GM19452 (cell line): Measurements from ENCODE around the gene NUDT16.
A peak's percentile ranks its signal among the peaks of the same experiment; 100 is the strongest.

ENCODE experiments used
- ATAC-seq: cut with Tn5 transposase; IDR thresholded peaks from one replicate; pipeline ENCODE4 v1.9.1; 2021; ENCODE audit not compliant: unreplicated experiment

Gene NUDT16

DNA sequence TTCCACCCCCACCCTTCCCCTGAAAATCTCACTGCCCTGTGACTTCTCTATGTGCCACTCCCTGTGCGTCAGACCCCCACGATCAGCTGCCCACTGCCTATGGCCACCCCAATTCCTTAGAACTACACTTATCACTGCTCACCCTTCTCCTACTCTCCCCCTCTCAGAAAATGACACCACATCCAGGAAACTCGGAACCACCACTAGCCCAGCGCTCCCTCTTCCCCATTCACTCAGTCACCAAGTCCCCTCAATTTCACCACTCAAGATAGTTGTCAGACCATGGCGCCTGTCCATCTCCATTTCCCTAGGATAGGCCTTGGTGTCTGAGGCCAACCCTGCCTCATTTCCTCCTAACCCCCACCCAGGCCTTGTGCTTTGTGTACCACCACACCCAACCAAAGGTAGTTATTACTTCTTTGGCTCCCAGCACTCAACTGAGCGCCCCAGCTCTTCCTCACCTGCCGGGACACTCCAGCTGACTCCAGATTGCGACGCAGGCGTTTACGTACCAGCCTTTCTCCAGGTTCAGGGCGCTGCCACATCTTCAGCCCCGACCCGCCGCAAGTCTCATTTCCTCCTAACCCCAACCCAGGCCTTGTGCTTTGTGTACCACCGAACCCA lies 641 bp upstream of the NUDT16 start:
- peak; percentile 15 for ATAC-seq

DNA sequence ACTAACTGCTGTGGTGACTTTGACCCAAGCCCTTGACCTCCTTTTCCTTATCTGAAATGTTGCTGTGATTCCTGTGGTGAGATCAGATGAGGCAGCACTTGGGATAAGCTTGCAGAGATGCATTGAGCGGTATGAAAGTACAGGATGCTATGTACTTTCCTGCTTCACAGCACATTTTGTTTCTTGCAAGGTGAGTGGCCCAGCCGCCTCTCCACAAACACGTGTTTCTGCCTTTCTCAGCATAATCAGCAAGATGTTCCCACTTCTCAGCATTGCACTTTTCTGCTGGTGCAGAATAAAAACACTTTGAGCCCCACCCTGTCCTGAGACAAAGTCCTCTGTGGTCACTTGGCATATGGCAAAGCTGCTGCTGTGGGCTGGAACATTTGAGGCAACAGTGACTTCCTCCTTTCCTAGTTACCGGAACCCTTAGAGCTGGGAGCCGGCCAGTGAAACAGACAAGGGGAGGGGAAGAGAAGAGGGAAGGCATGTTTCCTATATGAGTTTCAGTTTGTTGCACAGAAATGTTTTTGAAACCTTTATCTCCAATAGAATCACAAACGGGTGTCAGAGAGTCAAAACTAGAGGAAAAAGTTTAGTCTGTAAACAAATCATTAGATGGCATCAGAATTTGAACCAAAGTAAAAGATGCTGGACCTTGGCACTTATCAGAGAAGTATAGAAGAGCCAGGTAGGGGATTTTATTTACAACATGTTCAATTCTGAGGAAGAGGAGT lies 5.0 kb downstream of the NUDT16 start:
- no peak for ATAC-seq

DNA sequence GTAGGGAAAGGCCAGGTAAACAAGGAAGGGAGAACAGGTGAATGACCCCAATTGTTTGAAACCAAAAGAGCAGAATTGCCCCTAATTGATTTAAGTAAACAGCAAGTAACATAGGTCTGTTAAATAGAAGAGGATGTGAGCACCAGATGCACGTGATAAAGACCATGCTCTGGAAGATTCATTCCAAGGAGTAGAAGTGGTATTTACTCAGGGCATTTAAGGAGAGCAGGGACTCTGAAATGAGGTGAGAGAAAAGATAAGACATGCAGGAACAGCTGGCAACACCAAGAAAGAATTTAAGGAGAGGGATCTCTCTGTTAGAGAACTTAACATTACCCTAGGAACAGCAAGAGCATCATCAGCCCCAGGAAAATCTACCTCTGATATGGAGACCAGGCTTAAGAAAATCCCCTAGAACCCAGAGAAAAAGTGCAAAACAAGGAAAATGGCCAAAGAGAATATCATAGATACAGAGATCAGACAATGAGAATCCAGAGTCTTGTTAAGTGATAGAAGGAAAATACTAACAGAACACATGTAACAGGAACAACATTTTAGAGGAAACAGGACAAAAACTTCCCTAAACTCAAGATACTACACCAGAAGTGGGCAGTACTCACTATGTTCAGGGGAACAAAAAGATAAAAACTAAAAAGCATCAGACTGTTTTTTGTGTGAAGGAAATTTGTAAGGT lies 6.4 kb downstream of the NUDT16 start:
- ATAC-seq: no peak

DNA sequence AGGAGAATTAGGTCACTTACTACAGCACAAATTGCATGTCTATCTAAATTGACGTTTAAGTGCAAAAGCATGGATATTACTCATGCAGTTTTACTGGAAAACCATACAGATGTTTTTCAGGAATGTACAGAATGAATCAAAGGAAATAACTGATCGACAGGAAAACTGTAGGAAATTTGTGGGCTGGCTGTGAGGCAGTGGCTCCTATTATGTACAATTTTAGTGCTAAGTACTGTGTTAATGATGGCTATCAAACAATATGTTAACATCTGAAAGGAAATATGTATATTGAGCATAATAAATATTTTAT lies 6.9 kb downstream of the NUDT16 start:
- ATAC-seq: no peak

DNA sequence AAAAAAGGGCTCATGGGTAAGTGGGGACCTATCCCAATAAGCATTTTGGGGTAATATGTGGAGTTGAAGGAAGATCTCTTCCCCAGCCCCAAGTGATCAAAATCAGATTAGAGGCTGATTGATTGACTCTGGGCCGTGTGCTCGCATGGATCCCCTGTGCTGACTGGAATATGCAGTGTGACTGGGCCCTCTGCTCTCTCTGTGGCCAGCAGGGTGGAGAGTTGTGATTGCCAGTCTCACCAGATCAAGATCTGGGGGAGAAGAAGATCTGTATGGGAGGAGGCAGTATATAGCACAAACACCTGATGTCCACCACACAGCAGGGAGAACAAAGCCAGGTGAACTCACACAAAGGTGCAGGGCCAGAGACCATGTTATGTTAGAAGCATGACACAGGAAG lies 8.8 kb downstream of the NUDT16 start:
- ATAC-seq: no peak

DNA sequence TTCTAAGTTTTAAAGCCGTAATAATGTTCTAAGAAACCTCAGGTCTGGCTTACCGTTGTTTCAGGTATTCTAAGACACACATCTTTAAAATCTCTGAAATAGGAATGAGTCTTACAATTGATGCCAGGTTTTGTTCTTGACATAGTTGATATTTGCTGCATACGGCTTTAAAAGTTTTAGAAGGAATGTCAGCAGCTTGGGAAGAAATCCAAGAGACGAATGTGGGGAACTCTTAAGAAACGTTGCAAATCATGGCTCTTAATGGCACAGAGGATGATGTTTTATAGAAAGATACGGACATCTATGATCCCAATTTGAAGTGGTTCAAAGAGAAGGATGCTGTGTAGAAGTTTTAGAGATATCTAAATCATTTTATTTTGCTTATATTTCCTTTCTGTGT lies 11.5 kb downstream of the NUDT16 start:
- no peak for ATAC-seq

DNA sequence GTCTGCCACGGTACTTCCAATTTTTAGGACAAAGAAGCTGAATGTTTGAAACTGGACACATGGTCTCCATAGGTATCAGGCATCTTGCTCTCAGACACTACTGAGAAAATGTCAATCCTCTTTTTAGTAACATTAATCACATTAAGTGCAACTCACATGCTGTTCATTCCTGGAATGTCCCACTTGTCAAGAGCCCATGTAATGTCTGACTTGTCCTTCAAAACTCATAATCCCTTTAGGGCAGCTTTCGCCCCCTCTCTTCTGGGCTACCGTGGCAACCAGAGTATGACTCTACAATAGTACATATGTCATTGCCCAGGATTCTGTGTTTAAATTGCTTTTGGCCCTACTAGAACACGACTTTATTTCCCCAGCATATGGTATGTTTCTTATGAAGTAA lies 12.3 kb downstream of the NUDT16 start:
- no peak for ATAC-seq

DNA sequence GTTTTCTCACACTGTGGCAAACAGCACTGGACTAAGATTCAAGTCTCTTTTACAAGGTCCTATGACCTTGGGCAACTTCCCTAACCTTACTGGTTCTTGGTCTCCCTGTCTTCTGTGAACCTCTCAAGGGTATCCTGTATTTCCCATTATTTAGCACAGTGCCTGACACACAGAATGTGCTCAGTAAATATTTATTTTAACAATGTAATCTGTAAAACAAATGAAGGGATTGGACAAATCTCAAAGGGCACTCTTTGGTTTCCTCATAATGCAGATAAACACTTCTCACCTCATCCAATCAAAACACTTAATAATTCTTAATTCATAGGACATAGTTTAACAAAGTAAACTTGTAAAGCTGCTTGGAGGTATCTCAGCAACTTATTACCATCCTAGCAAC lies 12.8 kb downstream of the NUDT16 start:
- no peak for ATAC-seq

DNA sequence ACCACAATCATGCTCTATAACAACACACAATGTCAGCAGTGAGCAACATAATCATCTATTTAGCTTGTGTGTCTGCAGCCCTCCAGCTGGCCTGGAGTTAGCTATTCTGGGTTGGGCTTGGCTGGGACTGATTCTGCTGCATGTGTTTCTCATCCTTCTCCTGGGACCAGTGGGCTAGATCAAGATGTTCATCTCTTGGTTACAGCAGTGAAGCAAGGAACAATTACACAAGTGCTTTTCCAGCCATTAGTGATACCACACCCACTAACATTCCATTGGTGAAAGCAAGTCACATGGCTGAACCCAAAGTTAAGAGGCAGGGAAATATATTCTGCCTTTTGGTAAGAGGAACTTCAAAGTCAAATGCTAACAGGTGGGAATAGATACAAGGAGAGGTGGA lies 14.6 kb downstream of the NUDT16 start:
- ATAC-seq: no peak

DNA sequence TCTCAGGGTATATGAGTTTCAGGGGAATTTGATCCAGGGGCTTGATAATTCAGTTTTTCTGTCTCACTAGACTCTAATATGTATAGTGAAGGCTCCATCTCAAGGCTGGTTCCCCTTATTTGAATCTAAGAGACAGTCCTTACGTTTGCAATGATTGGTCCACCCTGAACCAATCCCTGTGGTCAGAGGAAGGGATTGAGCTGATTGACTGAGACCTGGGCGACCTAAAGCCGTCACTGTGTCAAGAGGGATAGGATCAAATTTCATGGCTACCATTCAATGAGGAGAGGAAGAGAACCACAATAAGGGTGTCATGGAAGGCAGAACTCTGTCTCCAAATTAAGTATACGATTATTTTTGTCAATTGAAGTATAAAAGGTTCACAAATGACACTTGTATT lies 16.3 kb downstream of the NUDT16 start:
- ATAC-seq: no peak

DNA sequence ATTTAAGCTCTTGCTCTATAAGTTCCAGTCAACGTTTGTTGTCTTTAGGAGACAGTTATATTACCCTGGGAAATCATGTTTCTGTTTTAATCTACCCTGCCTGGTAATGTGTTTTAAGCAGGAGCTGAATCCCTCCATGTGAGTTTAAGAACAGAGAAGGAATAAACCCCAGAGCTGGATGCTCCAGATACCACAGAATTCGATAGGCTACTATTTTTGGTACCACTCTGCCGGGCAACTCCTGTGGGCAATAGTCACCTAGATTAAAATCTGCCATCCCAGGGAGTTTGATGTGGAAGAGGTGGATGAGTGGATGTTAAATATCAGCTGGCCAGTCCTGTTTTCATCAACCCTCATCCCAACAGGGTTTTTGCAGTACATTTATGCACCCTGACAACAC lies 20.4 kb downstream of the NUDT16 start:
- no peak for ATAC-seq

DNA sequence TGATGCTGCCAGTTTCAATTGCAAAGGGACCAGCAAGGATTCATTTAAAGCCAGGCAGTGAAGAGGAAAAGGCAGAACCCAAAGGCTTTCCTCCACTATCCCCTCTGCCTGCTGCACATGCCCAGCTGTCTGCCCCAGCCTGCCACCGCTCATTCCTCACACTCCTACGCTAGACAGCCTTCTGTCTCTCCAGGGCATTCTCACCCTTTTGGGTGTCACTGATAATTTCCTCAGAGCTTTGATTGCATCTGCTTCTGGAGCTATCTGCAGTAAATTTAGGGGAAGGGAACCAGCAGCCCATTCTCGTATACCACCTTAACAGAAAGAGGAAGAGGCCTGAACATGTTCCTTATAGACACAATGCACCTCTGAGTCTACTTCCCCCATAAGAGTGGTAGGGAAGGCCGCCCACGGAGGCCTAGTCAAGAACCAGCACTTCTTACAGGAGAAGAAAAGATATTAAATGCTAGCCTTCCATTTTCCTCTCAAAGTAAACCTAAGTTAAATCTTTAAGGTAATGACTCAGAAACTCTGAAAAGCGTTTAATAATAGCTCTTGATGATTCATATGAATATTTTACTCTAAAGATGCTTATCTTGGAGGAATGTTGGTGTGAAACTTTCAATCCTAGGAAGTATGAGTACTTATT lies 20.9 kb downstream of the NUDT16 start:
- ATAC-seq: no peak

DNA sequence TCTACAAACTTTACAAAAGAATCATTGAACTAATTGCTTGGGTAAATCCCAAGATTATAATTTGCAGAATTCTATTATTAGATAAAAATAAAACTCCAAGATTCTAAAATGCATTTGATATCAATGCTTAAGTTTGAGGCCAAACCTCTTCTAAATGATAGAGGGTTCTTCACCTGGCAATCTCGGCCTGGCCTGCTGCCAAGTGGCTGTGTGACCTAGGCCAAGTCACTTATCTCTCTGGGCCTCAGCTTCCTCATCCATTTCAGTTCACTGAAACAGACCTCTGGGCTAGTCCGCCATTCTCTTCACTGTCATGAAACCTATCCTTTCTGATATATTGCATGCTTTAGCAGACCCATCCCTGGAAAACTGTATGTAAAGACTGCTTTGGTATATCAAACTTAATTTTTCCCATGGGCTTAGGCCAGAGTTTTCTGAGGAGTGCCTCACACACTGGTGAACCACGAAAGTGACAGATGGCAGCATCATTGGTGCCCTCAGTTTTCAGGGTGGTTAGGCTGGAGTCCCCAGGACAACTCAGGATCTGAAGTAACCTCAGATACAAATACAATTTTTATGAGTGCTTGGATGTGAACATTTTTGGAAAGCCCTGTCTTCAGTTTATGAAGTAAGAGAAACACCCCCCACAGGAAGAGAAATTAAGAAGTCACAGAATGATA lies 21.8 kb downstream of the NUDT16 start:
- ATAC-seq: no peak

DNA sequence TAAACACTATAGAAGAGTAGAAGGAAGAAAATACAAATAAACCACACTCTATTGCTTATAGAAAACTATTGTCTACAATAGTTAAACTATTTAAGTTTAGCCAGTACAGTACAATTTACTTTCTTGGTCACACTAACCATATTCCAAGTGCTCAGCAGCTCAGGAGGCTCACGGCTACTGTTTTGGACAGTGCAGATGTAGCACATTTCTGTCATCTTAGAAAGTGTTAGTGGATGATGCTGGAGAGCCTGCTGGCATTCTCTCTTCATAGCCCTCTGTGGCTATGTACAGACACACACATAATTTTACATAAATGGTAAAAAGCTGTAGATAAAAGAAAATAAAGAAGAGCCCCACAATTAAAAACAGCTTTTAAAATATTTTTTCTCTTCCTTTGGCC lies 23.8 kb downstream of the NUDT16 start:
- no peak for ATAC-seq

DNA sequence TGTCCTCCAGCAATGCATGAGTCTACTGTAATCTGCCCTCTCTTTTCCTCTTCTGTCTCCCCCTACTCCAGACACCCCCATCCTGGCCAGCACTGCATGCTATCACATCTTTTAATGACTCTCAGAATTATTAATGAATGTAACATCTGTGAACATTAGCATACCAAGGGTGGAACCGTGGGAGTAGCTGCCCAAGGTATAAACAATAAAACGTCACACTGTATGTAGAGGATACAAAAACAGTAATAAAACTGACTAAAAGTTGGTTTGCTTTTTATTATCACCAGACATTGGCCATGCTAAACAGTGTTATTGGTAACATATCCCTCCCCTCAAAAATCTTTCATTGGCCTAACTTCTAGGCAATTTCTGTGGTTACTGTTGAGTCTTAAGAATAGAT lies 24.7 kb downstream of the NUDT16 start:
- ATAC-seq: no peak

DNA sequence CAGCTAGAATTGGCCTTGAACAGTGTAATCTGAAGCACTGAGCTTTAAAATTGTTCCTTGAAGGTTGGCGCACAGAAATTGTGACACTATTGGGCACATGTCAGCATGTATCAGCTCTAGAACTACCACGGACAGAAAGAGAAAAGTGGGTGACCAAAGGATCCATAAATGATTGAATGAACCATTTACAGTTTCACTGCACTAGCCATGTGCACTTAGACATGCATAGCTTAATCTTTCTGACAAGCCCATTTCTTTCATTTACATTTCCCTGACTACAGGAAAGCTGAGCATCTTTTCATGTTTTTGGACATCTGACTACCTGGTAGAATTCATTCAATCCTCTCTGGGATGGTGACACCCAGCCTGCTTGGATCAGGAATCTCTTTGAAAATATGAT lies 36.2 kb downstream of the NUDT16 start:
- no peak for ATAC-seq

DNA sequence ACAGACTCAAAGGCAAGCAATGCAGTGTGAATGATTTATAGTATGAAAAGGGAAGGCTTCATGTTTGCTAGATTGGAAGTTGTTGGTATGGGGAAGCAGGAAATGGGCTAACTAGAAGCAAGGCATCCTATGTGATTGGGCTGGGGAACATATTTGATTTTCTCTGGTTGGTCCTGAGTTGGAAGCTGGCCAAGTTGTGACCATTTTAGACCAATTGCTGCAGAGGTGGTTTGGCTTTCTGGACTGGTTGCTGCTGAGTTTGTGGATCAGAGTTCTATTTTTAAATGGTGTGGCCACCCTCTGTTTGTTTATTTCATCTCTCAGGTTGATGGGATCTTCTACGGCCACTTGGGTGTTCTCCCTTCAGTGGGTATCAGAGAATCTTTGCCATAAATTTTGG lies 39.7 kb downstream of the NUDT16 start:
- ATAC-seq: no peak

DNA sequence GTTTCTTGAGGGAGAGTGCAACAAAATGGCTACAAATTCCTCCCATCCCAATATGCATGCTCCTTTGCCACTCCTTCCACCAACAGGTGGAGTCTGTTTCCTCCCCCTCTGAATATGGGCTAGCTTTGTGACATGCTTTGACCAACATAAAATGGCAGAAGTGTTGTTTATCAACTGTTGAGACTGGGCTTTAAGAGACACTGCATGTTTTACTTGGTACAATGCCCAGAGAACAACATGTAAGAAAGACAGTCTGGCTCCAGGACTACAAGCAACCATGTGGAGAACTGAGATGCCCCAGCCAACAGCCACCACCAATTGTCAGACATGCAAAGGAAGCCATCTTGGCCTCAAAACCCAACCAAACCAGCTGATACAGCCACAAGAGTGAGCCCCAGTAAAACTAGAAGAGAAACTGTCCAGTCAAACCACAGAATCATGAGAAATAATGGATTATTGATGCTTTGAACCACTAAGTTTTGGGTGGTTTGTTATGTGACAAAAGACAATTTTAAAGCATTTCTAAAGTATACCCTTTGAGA lies 40.5 kb downstream of the NUDT16 start:
- no peak for ATAC-seq

DNA sequence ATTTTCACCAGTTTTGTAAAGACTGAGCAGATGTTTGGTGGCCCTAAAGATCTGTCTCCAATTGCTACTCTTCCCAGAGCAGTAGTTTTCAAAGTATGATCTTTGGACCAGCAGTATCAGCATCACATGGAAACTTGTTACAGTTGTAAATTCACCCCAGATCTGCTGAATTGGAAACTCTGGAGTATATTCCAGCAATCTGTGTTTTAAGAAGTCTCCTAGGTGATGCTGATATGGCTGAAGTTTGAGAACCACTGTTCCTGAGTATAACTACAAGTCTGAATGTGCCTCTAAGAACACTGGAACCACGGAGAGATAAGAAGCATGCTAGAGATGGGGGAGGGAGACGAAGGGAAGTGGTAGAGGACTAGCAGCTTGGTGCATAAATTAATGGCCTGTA lies 45.7 kb downstream of the NUDT16 start:
- ATAC-seq: no peak

DNA sequence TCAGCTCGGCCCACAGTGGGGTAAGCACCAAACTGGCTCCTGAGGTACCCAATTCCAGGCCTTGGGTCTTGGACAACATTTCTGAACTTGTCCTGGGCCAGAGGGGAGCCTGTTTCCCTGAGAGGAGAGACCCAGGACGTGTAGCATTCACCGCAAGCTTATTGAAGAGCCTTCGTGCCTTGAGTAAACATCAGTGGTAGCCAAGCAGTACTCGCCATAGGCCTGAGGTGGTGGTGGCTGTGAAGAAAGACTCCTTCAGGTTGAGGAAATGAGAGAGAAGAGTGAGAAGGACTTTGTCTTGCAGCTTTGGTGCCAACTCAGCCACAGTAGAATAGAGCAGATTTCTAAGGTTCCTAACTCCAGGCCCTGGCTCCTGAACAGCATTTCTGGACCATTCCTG lies 50.2 kb downstream of the NUDT16 start:
- ATAC-seq: no peak

DNA sequence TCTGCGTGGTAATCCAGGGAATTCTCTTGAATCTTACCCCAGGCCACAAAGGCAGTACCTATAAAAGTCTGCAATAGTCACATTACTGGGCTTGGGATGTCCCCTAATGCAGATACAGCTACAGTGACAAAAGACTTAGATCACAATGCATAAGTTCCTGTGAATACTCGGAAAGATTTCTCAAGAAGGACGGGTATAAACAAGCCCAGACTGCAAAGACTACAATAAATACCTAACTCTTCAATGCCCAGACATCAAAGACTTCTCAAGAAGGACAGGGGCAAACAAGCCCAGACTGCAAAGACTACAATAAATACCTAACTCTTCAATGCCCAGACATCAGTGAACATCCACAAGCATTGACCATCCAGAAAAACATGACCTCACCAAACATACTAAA lies 50.9 kb downstream of the NUDT16 start:
- ATAC-seq: no peak
